Erythroblast (primary cell): Measurements from ENCODE around the gene BRD1.
"Not testable (repeated sequence)": the region's sequence is repeated elsewhere in the genome, so short reads cannot be mapped to it uniquely, and the experiment has no call there.

Experiments used
- DNase-seq, 2 experiments: peaks; one replicate each; lab custom pipeline; 2025; lab: John Stamatoyannopoulos, UW
- GATA1 ChIP-seq: IDR thresholded peaks from 2 replicates; pipeline ENCODE4 v1.6.1; 2011; ENCODE audit warnings: low read depth, mild to moderate bottlenecking, control low read depth, low read length, moderate library complexity
- POLR2A ChIP-seq: IDR thresholded peaks from 2 replicates; pipeline ENCODE4 v1.6.1; 2011; ENCODE audit warnings: mild to moderate bottlenecking, low read length

The BRD1 gene

GRCh38 chr22:49765091-49765771 lies 62.4 kb downstream of the BRD1 start:
- TF ChIP-seq GATA1 (no peak), POLR2A (no peak)
- DNase-seq: no peak

- DNase-seq: no peak
- TF ChIP-seq GATA1: no peak
- TF ChIP-seq POLR2A: no peak
Observed at GRCh38 chr22:49764127-49764581, 63.5 kb downstream of the BRD1 start.

GRCh38 chr22:49763696-49764095 lies 64.0 kb downstream of the BRD1 start:
- no peak for TF ChIP-seq GATA1
- no peak for TF ChIP-seq POLR2A
- no peak for DNase-seq

DNA sequence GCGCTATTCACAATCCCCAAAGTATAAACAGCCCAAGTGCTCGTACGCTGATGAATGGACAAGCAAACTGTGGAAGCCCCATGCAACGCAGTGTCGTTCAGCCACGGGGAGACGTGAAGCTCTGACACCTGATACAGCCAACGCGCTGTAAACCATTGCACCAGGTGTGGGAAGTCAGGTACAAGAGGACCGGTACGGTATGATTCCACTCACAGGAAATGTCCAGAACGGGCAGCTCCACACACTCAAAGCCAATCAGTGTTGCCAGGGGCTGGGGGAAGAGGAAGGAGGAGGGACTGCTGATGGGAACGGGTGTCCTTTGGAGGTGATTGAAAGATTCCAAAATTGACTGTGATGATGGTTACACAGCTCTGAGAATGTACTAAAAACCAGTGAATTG lies 64.5 kb downstream of the BRD1 start:
- no peak for DNase-seq
- TF ChIP-seq POLR2A: no peak
- TF ChIP-seq GATA1: no peak

DNA sequence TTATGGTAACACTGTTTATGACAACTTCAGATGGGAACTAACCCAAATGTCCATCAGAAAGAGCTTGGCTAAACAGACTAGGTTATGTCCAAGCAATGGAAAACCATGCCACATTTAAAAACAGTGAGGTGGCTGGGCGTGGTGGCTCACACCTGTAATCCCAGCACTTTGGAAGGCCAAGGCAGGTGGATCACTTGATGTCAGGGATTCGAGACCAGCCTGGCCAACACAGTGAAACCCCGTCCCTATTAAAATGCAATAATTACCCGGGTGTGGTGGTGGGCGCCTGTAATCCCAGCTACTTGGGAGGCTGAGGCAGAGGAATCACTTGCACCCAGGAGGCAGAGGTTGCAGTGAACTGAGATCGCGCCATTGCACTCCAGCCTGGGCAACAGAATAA lies 65.1 kb downstream of the BRD1 start:
- DNase-seq: not testable (repeated sequence)

DNA sequence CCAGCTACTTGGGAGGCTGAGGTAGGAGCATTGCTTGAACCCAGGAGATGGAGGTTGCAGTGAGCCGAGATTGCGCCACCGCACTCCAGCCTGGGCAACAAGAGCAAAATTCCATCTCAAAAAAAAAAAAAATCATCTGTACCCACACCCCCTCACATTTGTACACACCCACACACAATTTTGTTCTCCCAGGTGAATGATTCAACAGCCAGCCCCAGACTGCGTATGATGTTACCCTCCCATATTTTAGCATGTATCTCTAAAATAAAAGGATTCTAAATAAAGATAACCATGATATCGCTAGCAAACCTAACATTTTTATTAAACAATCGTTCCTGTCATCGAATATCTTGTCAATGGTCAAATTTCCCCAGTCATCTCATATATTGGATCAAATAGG lies 65.8 kb downstream of the BRD1 start:
- no peak for DNase-seq
- no peak for TF ChIP-seq POLR2A
- TF ChIP-seq GATA1: no peak

DNA sequence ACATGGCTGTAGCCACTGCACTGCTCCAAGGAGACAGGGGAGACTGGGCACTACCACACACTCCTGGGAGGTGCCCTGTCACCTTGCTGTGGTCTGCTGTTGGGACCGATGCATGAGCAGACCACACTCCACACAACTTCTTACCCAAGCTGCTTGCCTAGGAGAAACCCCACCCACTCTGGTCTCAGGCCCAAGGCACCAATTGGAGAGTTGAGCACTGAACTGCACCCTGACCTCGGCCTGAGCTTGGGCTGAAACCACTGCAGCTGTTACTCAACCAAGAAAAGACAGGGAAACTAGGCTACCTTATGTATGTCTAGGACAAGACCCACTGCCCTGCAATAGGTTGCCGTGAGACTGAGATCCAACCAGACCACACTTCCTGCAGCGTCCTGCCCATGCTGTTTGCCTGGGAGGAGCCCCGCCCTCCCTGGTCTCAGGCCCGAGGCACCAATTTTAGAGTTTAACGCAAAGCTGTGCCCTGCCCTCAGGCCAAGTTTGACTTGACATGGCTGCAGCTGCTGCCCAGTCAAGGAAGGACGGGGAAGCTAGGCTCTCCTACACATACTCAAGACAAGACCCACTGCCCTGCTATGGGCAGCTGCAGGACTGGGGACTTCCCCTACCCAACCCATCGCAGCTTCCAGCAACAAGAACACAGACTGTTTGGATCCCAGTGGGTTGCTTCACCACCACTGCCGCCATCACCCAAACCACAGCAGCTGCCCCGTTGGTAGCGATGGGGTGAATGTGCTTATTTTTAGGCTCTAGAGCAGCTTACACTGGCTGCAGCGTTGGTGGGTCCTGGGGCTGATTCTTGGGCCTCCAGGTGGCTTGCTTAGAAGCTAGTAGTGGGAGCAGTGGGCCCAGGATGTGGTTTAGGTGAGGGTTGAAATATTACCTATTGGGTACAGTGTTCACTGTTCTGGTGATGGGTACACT lies 66.8 kb downstream of the BRD1 start:
- no peak for TF ChIP-seq POLR2A
- TF ChIP-seq GATA1: no peak
- no peak for DNase-seq

DNA sequence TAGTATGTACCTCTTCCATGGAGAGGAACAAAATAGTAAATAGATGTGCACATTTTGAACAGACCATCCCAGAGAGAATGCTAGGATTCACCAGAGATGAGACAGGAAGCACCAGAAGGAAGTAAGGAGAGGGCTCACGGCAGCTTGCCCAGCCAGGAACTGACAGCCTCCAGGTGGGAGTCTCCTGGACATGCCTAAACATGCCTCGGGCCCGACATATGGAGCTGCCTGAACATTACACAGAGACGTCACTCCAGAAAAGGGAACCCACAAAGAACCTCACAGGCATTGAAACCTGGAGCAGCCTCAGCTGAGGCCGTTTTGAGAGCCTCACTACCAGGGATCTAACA lies 67.4 kb downstream of the BRD1 start:
- no peak for DNase-seq
- TF ChIP-seq GATA1 (no peak), POLR2A (no peak)

DNA sequence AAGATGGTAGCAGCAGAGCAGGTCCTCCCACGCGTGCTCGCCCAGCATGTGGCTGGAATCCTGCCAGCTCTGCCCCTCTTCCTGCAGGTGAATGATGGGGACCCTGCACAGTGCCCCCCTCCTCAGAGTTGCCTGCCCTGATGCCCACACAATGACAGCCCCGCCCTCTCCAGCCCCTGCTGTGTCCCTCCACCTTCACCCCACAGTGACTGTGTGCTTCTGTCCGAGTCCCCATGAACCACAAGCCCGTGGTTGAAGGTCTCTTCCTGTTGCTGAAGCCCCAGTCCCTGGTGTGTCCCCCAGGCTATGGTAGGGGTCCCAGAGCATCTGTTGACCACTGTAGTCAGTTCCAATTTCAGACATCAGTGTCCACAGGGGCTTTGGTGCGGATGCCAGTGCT lies 71.0 kb downstream of the BRD1 start:
- no peak for DNase-seq
- no peak for TF ChIP-seq POLR2A
- TF ChIP-seq GATA1: no peak

DNA sequence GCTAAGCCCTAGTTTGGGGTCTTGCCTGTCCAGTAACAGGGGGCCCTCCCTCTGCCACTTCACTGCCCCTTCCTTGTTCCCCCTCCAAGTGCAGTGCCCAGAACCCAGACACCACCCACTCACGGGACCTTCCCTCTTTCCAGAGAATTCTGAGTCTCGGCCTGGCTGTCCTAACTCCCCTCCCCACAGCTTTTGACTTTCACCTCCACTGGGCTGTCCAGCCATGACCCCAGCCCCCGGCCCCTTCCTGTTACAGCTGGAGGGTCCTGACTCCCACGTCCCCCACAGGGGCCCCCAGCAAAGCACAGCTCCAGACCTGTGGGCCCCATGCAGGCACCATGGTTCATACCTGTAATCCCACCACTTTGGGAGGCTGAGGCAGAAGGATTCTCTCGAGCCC lies 71.5 kb downstream of the BRD1 start:
- no peak for DNase-seq
- no peak for TF ChIP-seq GATA1
- TF ChIP-seq POLR2A: no peak

DNA sequence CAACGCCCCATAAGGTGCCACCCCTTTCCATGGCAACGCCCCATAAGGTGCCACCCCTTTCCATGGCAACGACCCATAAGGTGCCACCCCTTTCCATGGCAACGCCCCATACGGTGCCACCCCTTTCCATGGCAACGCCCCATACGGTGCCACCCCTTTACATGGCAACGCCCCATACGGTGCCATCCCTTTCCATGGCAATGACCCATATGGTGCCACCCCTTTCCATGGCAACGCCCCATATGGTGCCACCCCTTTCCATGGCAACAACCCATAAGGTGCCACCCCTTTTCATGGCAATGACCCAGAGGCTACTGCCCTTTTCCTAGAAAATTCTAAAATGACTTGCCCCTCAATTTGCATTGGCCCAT lies 72.1 kb downstream of the BRD1 start:
- DNase-seq: no peak

GRCh38 chr22:49754696-49755630 lies 72.7 kb downstream of the BRD1 start:
- DNase-seq: no peak
- TF ChIP-seq GATA1: no peak
- TF ChIP-seq POLR2A: no peak

More for the DNA sequence above, 72.1 kb downstream of the BRD1 start:
- TF ChIP-seq GATA1 (no peak), POLR2A (no peak)

DNA sequence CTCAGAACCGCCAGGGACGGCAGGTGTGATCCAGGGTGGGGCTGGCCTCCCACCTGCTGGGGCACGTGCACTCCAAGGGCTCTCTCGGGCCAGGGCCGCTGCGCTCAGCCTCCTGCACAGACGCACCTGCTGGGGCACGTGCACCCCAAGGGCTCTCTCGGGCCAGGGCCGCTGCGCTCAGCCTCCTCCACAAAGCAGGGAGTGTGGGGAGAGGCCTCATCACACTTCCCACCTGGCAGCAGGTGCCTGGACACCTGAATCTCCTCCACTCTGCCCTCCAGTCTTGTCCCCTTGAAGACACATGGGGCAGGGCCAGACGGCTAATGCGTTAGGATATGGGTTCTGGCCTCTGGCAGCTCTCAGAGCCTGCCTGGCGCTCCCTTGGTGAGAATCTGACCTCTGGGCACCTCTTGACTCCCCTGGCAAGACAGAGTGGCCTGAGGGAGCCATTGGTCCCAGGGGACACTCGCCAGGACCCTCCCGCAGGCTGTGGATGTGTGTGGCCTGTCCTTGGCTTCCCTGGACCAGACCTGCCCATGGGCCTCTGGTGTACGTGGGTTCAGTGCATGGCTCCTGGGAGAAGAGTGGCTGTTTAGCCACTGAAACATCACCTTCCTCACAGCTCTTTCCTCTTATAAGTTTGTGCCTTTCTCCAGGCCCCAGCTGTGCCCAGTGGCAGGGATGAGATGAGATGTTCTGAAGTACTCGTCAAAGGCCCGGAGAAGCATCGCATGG lies 73.5 kb downstream of the BRD1 start:
- no peak for DNase-seq
- TF ChIP-seq GATA1: no peak
- TF ChIP-seq POLR2A: no peak
